ENCODE measurements around the gene MYBL2. TPM values are rescaled to one million over a fixed set of nuclear protein-coding genes. Genes with fewer than 3 reads are reported as not detected.
"Not testable (repeated sequence)": the region's sequence is repeated elsewhere in the genome, so short reads cannot be mapped to it uniquely, and the experiment has no call there.

MYBL2 gene
- polyA plus RNA-seq, 1 donor: 12.1 TPM

- no peak for DNase-seq (ENCODE audit: low read depth)
Observed at GRCh38 chr20:43751167-43752050, 84.5 kb downstream of the MYBL2 start.

DNA sequence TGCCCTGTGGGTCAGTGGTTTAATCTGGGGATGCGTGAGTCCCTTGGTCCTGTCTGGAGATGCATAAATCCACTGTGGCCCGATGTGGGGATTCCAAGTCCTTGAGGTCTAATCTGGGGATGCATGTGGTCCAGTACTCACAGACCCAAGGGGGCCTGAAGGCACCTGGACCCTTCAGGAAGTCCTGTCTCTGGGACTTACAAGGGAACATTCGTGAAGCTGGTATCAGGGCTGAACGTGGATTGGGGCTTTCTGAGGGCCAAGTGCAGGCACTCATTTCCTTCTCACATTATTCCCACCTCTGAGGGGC, 85.1 kb downstream of the MYBL2 start:
- DNase-seq (ENCODE audit: low read depth): no peak

DNA sequence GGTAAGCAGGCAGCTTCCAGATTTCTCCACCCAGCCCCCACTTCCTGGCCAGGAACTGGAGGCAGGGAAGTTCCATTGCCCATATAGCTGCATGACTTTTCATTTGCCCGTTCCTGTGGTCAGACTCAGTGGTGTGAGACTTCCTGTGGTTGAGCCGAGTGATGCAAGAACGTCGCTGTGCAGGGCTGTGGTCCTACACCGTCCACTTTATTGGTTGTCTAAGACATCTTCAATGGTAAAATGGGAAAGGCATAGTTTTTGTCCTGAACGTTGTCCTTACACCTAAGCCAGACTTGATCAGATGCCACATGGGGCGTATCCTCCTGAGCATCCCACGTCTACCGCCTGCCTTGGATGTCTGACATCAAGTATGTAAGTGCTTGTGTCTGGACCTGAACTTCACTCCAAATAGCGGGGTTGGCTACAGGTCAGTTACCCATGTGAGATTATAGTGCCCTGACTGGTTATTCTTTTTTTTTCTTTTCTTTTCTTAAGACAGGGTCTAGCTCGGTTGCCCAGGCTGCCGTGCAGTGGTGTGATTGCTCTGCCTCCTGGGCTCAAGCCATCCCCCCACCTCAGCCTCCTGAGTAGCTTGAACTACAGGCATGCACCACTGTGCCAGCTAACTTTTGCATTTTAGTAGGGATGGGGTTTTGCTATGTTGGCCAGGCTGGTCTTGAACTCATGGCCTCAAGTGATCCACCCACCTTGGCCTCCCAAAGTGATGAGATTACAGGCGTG, 85.8 kb downstream of the MYBL2 start:
- DNase-seq (ENCODE audit: low read depth): no peak

DNA sequence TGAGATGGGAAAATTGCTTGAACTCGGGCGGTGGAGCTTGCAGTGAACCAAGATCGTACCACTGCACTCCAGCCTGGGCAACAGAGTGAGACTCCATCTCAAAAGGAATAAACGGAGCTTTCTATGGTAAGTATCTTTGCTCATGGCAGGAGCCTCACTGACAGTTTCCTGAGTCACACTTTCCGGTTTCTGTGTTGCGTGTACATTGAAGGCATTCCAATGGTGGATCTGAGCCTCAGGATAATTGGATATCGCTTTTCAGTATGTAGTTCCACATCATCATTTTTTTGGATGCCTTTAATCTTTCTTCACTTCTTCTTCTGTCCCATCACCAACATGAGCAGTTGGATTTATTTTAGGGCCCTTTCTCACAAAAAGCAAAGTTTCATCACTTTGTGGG, 88.5 kb downstream of the MYBL2 start:
- no peak for DNase-seq (ENCODE audit: low read depth)

GRCh38 chr20:43755851-43756250, 88.9 kb downstream of the MYBL2 start:
- no peak for DNase-seq (ENCODE audit: low read depth)

DNA sequence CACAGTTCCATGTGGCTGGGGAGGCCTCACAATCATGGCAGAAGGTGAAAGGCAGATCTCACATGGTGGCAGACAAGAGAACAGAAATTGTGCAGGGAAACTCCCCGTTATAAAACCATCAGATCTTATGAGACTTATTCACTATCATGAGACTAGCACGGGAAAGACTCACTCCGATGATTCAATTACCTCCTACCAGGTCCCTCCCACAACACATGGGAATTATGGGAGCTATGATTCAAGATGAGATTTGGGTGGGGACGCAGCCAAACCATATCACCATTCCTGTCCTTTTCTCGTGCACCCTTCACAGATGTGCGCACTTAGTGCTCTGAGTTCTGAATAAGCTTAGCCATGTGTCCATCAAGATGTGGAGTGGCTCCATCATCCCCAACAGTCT, 91.0 kb downstream of the MYBL2 start:
- DNase-seq (ENCODE audit: low read depth): not testable (repeated sequence)

GRCh38 chr20:43761386-43762340, 94.7 kb downstream of the MYBL2 start:
- no peak for DNase-seq (ENCODE audit: low read depth)

DNA sequence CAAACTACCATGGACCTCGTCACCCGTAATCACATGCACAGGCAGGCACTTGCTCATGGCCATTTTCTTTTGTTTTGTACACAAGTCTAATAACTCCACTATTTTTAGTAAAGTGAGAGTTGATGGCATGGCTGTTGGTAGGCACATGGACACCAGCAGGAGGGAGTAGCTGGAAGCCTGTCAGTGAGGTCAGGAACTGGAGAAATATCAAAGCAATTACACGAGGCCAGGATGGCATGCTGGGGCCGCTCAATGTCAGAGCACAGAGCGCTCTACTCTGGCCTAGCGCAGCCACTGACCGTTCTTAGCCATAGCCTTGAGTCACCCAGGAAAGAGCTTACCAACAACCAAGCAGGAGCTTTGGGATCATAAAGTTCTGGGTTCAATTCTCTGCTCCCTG, 96.0 kb downstream of the MYBL2 start:
- DNase-seq (ENCODE audit: low read depth): no peak

- DNase-seq (ENCODE audit: low read depth): no peak
Observed at GRCh38 chr20:43765916-43766315, 99.0 kb downstream of the MYBL2 start.

Other genes starting within 250 kb of the MYBL2 start
- gene SRSF6, start 209.2 kb upstream of the MYBL2 start, polyA plus RNA-seq (ENCODE audit: insufficient read length): 168 TPM
- 10.4 TPM for gene L3MBTL1, start 159.4 kb upstream of the MYBL2 start, polyA plus RNA-seq (ENCODE audit: insufficient read length)
- gene SGK2, start 108.1 kb upstream of the MYBL2 start, polyA plus RNA-seq (ENCODE audit: insufficient read length): 1.7 TPM
- gene IFT52, start 76.2 kb upstream of the MYBL2 start, polyA plus RNA-seq (ENCODE audit: insufficient read length): 23.4 TPM
- not detected for gene GTSF1L, start 59.9 kb downstream of the MYBL2 start, polyA plus RNA-seq (ENCODE audit: insufficient read length)
- gene TOX2, start 247.7 kb downstream of the MYBL2 start, polyA plus RNA-seq (ENCODE audit: insufficient read length): 2.3 TPM